HL-60 (cell line): ENCODE results near the gene MYO16.
A peak's percentile ranks its signal among the peaks of the same experiment; 100 is the strongest.

Experiments
- DNase-seq, 2 experiments: peaks; one replicate each; pipeline ENCODE4 v3.0.0-alpha.2; 2010 to 2020; ENCODE audit warnings: low read depth in 1 of 2, low spot score in 1 of 2
- H3K27ac ChIP-seq: fragments of 250-450 bp; sonication (Bioruptor Pico); replicated peaks from 2 replicates; pipeline ENCODE4 v1.5.1; 2020; ENCODE audit warnings: mild to moderate bottlenecking, moderate library complexity
- H3K27me3 ChIP-seq: fragments of 250-450 bp; sonication (Bioruptor Pico); 2 replicates; pipeline ENCODE4 v1.5.1; 2021; ENCODE audit warnings: mild to moderate bottlenecking, moderate library complexity; ENCODE audit not compliant: insufficient read depth, poor library complexity, severe bottlenecking
- H3K4me3 ChIP-seq: replicated peaks from 2 replicates; pipeline ENCODE4 v1.5.1; 2011; ENCODE audit warnings: mild to moderate bottlenecking, control low read depth, low read length; ENCODE audit not compliant: insufficient read depth
- CTCF ChIP-seq: IDR thresholded peaks from one replicate; pipeline ENCODE4 v1.5.1; 2011; ENCODE audit warnings: low read length, control low read depth, inconsistent platforms; ENCODE audit not compliant: insufficient read depth
- GABPA ChIP-seq: IDR thresholded peaks from 2 replicates; pipeline ENCODE4 v1.6.1; 2012; ENCODE audit warnings: low read depth
- POLR2AphosphoS5 ChIP-seq: IDR thresholded peaks from 2 replicates; pipeline ENCODE4 v1.6.1; 2012; ENCODE audit warnings: low read depth
- REST ChIP-seq: IDR thresholded peaks from 2 replicates; pipeline ENCODE4 v1.6.1; 2012; ENCODE audit warnings: low read depth; ENCODE audit not compliant: insufficient replicate concordance
- SPI1 ChIP-seq: IDR thresholded peaks from 2 replicates; pipeline ENCODE4 v1.6.1; 2012; ENCODE audit warnings: low read depth, mild to moderate bottlenecking, borderline replicate concordance

The MYO16 gene

GRCh38 chr13:109110159-109110558, 480.7 kb downstream of the MYO16 start:
- TF ChIP-seq POLR2AphosphoS5: no peak
- no peak for TF ChIP-seq REST
- TF ChIP-seq GABPA: no peak
- no peak for TF ChIP-seq CTCF
- TF ChIP-seq SPI1: no peak
- no peak overlapping the region for H3K4me3 ChIP-seq
- DNase-seq: no peak
- no peaks in the 10 kb centered on the region for H3K27me3 ChIP-seq
- no peak overlapping the region for H3K27ac ChIP-seq

- no peak for DNase-seq
- TF ChIP-seq POLR2AphosphoS5: no peak
- no peak for TF ChIP-seq GABPA
- no peak for TF ChIP-seq REST
- no peak for TF ChIP-seq CTCF
- TF ChIP-seq SPI1: no peak
- Histone ChIP-seq H3K4me3 (no peak overlapping the region), H3K27me3 (no peaks in the 10 kb centered on the region), H3K27ac (no peak overlapping the region)
Measured at GRCh38 chr13:109111141-109111540, 481.7 kb downstream of the MYO16 start.

GRCh38 chr13:109113427-109113826, 484.0 kb downstream of the MYO16 start:
- H3K4me3 ChIP-seq: no peak overlapping the region
- no peak for DNase-seq
- H3K27ac ChIP-seq: no peak overlapping the region
- H3K27me3 ChIP-seq: no peaks in the 10 kb centered on the region
- TF ChIP-seq REST (no peak), CTCF (no peak), POLR2AphosphoS5 (no peak), SPI1 (0 out of 2 replicates have a peak, but pooled peaks have one; percentile 9), GABPA (no peak)
